NCI-H2107 treated with DMSO at 0.1 percent for 48 hours (cell line): ENCODE measurements around the gene PHF3.

Source experiments
- DNase-seq: peaks from one replicate; lab custom pipeline; 2025; ENCODE audit not compliant: unreplicated experiment; lab: John Stamatoyannopoulos, UW

PHF3 gene

GRCh38 chr6:63635588-63636517 lies at the start of gene PHF3:
TSS of gene PHF3 (plus strand) at chr6:63635802. CDS start at chr6:63646552, 10,750 bp downstream.
- DNase-seq: peak; percentile 74

GRCh38 chr6:63589952-63590411 lies 45.6 kb upstream of the PHF3 start:
- DNase-seq: no peak

- no peak for DNase-seq
Measured at GRCh38 chr6:63592886-63593285, 42.7 kb upstream of the PHF3 start.

GRCh38 chr6:63597141-63598048 lies 38.2 kb upstream of the PHF3 start:
- DNase-seq: no peak

GRCh38 chr6:63598049-63599036 lies 37.3 kb upstream of the PHF3 start:
- peak; percentile 84 for DNase-seq

- DNase-seq: no peak
Measured at GRCh38 chr6:63599243-63599642, 36.4 kb upstream of the PHF3 start.

- DNase-seq: no peak
Measured at GRCh38 chr6:63600136-63600535, 35.5 kb upstream of the PHF3 start.

GRCh38 chr6:63609231-63609630 lies 26.4 kb upstream of the PHF3 start:
- DNase-seq: no peak

- no peak for DNase-seq
Measured at GRCh38 chr6:63610944-63611343, 24.7 kb upstream of the PHF3 start.

- DNase-seq: no peak
Measured at GRCh38 chr6:63611560-63611959, 24.0 kb upstream of the PHF3 start.

- DNase-seq: no peak
Measured at GRCh38 chr6:63615590-63615989, 20.0 kb upstream of the PHF3 start.

GRCh38 chr6:63624091-63624490 lies 11.5 kb upstream of the PHF3 start:
- DNase-seq: no peak

GRCh38 chr6:63630466-63630865 lies 5.1 kb upstream of the PHF3 start:
- DNase-seq: no peak

GRCh38 chr6:63634630-63635029 lies 972 bp upstream of the PHF3 start:
- DNase-seq: peak; percentile 37

GRCh38 chr6:63635215-63635587 lies 401 bp upstream of the PHF3 start:
- no peak for DNase-seq

GRCh38 chr6:63636518-63637021 lies 968 bp downstream of the PHF3 start:
- DNase-seq: peak; percentile 27

- DNase-seq: no peak
Measured at GRCh38 chr6:63637865-63638445, 2.4 kb downstream of the PHF3 start.

GRCh38 chr6:63640062-63640461 lies 4.5 kb downstream of the PHF3 start:
- no peak for DNase-seq

- DNase-seq: no peak
Measured at GRCh38 chr6:63643862-63644261, 8.3 kb downstream of the PHF3 start.
